ENCODE data around the gene MBD5.

DNA sequence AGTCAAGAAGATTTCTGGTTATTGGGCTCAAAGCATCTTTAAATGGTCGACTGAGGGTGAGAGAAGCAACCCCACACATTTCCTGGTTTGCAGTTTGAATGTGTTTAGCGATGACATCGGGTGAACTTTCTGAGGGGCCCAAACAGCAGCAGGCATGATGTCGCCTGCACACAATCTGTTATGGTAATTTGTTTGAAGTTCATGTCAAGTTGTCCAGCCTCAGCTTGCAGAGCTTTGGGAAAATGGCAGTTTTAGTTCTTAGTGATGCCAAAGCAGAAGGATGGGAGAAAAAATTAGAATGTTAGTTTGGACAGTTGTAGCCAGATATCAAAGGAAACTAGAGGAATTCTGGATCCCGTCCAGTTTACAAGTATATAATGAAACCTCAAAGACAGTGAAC is 284.6 kb downstream of the MBD5 start:
- TF ChIP-seq, protein P1, sequence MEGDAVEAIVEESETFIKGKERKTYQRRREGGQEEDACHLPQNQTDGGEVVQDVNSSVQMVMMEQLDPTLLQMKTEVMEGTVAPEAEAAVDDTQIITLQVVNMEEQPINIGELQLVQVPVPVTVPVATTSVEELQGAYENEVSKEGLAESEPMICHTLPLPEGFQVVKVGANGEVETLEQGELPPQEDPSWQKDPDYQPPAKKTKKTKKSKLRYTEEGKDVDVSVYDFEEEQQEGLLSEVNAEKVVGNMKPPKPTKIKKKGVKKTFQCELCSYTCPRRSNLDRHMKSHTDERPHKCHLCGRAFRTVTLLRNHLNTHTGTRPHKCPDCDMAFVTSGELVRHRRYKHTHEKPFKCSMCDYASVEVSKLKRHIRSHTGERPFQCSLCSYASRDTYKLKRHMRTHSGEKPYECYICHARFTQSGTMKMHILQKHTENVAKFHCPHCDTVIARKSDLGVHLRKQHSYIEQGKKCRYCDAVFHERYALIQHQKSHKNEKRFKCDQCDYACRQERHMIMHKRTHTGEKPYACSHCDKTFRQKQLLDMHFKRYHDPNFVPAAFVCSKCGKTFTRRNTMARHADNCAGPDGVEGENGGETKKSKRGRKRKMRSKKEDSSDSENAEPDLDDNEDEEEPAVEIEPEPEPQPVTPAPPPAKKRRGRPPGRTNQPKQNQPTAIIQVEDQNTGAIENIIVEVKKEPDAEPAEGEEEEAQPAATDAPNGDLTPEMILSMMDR (IDR thresholded peaks at IDR 0.05), result no peak
- TF ChIP-seq POLR2A (IDR thresholded peaks at IDR 0.05), result no peak
